Measurements from ENCODE around the gene CMC2.

CMC2 gene

DNA sequence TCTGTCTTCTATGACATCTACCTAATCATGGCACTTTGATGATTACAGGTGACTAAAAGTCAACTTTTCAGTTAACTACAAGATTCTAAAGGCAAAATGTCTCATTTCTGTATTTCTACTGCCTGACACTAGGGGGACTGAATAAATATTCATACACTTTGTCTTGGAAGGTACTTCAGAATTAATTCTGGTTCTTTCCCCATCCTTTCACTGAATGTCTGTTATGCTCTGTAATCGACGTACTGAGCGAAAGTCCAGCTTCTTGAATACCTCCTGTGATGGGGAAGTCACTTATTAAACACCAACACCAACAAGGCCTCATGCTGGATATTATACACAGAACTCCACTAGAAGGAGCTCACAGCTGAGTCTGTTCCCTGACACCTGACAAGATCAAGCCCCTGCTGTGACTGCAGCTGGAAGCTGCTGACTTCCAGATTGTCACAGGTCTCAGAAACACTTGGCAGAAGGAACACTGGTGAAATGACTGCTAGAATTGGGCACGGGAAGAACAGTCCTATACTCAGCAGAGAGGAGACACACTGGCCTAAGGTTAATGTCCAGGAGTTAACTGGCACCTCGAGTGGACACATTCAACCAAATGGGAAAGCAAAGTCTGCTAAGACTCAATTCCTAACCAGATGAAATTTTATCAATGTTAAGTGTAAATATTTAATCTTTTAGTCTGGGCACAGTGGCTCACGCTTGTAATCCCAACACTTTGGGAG lies 31.9 kb downstream of the CMC2 start:
- DNase-seq (ENCODE audit: low spot score), result no peak

DNA sequence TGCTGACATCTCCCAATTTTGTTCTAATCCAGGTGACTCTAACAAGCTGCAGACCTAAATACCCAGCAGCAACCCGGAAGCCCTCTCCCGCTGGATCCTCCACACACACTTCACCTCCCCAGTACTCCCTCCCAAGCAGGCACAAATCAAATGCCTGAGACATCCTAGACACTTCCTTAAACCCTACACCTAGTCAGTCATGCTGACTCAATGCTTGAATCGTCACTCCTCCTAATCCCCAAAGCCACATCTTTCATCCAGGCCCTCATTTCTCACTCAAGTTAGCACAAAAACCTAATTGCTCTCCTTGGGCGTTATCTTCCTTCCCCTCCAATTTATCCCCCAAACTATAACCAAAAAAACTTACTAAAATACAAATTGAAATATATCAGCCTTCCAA lies 32.7 kb downstream of the CMC2 start:
- no peak for DNase-seq (ENCODE audit: low spot score)

- DNase-seq (ENCODE audit: low spot score), result no peak
These were observed 34.1 kb downstream of the CMC2 start for GRCh38 chr16:80972611-80973010.

DNA sequence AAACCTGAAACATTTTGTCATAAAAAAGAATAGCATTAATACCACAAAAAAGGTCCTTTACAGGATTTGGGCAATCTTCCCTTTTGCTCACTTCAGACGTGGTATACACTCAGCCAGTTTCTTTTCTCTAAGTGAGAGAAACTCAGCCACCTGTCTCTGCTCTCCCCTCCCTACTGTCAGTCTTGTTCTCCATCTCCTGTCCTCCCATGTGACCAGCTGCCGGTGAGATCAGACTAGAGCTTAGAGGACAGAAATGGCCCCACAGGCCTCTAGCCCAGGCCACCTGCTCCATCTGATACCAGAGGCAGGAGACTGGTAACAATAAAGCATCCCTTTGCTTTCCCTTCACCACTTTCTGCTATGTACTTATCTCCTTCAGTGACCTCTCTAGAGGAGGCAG lies 34.9 kb downstream of the CMC2 start:
- no peak for DNase-seq (ENCODE audit: low spot score)

GRCh38 chr16:80969114-80969484 lies 37.6 kb downstream of the CMC2 start:
- no peak for DNase-seq (ENCODE audit: low spot score)

- DNase-seq (ENCODE audit: low spot score), result no peak
These were observed 38.1 kb downstream of the CMC2 start for GRCh38 chr16:80968386-80969113.

DNA sequence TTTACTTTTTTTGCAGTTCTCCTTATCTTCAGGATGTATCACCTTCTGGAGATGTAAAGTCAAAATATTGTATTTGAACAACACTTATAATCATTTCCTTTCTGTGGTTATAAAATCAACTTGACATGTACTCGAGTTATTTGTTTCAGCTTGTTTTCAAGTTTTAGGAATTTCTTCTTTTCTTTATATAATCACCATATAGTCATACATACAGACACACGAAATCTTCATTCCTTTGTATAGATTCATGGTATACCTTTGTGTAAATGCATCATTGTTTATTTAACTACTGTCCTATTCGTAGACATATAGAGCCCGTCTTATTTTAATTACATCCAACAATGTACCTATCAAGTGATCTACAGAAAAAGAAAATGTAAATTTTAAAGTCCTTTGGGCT lies 40.1 kb downstream of the CMC2 start:
- DNase-seq (ENCODE audit: low spot score), result no peak

- DNase-seq (ENCODE audit: low spot score), result no peak
These were observed 42.3 kb downstream of the CMC2 start for GRCh38 chr16:80964351-80964750.

DNA sequence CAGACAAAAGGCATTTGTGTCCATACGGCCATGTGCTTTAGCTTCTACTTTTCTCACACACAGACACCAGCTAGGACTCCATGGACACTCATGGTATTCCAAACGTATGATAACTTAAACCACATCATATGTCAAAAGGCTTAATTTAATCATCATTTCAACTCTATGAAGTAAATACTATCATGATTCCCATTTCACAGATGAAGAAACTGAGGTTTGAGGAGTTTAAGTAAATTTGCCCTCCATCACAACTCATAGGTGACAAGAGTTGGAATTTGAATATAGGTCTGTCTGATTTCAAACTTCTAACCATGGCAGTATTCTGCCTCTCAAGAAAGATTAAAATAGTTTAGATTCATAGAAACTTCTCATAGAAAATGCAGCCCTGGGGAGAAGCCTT lies 43.8 kb downstream of the CMC2 start:
- no peak for DNase-seq (ENCODE audit: low spot score)

- DNase-seq (ENCODE audit: low spot score), result no peak
These were observed 48.4 kb downstream of the CMC2 start for GRCh38 chr16:80958284-80958683.

GRCh38 chr16:80954985-80955384 lies 51.7 kb downstream of the CMC2 start:
- DNase-seq (ENCODE audit: low spot score), result no peak

GRCh38 chr16:80948886-80949493 lies 57.7 kb downstream of the CMC2 start:
- peak; percentile 47 for DNase-seq (ENCODE audit: low spot score)

DNA sequence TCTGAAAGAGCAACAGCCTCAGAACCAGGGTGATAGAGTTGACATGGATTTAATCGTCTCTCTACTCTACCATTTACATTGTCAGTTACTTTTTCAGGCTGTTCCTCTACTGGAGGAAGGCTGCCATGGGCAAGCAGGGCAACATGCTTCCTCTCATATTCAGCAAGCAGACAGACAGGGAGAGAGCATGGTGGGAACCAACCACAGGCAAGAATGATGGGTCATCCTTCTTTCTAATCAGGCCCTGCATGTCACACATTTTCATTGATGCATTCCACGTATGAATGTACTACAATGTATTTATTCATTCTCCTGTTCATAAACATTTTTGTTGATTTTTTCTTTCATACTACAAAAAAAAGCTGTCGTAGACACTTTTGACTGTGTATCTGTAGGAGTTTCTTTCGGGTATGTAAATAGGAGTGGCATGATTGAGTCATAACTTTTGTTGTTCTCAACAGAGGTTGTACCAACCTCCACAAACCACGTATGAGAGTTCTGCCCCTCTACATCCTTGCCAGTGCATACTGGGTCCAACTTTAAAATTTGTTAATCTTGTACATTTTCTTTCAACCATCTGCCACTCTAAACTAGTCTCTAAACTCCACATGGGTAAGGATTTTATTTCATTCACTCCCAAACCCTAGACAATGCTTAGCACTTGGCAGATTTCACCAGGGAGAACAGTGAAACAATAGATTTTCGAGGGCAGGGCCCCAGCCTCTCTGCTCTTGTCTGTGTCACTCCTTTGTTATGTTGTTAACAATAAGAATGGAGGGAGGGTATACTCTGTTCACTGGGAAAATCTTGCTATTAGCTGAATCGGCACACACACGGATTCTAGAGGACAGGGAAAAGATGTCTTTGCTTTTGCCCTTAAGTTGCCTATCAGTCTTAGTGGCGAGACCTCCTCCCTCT lies 58.7 kb downstream of the CMC2 start:
- no peak for DNase-seq (ENCODE audit: low spot score)

- DNase-seq (ENCODE audit: low spot score), result no peak
These were observed 59.4 kb downstream of the CMC2 start for GRCh38 chr16:80947239-80947638.

GRCh38 chr16:80946481-80946880 lies 60.2 kb downstream of the CMC2 start:
- no peak for DNase-seq (ENCODE audit: low spot score)

DNA sequence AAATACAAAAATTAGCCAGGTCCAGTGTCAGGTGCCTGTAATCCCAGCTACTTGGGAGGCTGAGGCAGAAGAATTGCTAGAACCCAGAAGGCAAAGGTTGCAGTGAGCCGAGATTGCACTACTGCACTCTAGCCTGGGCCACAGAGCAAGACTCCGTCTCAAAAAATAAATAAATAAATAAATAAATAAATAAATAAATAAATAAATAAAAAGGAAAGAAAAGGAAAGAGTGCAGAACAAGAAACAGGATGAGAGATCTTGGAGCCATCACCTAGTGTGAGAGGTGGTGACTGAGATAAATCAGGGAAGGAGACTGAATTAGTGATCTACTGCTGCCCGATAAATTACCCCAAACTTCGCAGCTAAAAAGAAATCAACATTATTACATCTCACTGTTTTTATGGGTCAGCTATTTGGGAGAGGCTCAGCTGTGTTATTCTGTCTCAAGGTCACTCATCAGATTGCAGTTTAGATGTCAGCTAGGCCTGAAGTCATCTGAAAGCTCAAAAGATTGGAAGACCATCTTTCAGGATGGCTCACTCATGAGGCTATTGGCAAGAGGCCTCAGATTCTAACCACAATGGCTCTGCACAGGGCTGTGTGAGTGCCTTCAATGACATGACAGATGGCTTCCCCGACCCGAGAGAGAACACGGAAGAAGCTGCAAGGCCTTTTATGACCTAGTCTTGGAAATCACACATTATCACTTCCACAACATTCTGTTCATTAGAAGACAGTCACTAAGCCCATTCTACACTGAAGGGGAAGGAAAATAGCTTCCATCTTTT lies 66.4 kb downstream of the CMC2 start:
- DNase-seq (ENCODE audit: low spot score), result no peak

GRCh38 chr16:80938879-80939260 lies 67.8 kb downstream of the CMC2 start:
- no peak for DNase-seq (ENCODE audit: low spot score)

DNA sequence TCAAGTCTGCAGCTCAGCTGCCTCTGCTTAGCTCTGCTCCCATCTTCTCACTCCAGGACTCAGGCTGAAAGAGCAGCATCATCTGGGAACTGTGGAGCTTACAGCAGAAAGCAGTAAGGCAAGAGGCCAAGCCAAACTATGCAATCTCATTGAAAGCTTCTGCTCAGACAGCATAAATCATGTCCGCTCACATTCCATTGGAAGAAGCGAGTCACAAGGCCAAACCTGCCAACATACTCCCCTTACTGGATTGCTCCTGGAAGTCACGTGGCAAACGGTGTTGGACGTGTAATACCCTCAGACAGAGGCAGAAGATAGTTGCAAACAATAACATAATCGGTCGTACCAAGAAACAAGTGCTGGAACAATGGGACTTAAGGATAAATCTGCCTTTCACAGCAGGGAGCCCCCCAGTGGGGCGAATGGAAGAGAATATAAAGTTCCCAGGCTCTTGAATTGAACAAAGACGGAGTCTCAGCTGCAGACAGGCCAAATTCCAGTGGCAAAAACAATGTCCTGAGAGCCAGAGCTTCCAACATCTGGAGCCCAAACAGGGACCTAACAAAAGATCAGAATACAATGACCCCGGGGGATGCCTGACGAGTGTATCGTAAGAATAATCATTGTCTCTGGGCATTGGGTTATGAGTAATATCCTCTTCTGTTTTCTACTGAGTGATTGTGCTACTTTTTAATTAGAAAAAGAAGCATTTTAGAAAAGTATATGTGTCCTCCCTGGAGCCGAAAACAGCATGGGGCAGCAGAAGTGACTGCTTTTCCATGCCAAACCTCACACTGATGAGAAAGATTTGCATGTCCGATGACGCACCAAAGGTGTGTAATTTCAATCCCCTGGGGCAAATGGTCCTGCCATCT lies 68.4 kb downstream of the CMC2 start:
- peak; percentile 79 for DNase-seq (ENCODE audit: low spot score)

GRCh38 chr16:80936410-80936809 lies 70.3 kb downstream of the CMC2 start:
- DNase-seq (ENCODE audit: low spot score), result no peak

DNA sequence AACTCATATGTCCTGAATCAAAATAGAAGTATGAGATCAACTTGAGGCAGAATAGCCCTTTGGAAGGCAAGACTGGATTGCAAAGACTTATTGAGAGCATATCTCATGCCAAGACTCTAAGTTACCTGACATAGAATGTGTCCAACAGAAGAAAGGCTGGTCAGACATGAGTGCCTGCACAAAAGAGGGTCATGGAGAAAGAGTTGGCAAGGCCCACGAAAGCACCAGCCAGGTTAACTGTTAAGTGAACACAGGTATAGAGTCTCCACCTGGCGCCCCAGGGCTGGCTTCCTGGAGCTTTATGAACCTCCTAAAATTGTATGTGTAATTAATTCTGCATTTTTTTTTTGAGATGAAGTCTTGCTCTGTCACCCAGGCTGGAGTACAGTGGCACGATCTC lies 71.0 kb downstream of the CMC2 start:
- DNase-seq (ENCODE audit: low spot score), result no peak

- DNase-seq (ENCODE audit: low spot score), result peak; percentile 79
These were observed 74.0 kb downstream of the CMC2 start for GRCh38 chr16:80932708-80933095.

Measured in AG08396 (cell line).